IMR-90 (cell line): ENCODE measurements around the gene ROM1. TPM values are rescaled to one million over a fixed set of nuclear protein-coding genes. Genes with fewer than 3 reads are reported as not detected.

Source experiments
- ATAC-seq: fragments of 200-7000 bp; cut with Tn5 transposase; 2 replicates; pipeline ENCODE4 v1.9.1; 2020; ENCODE audit warnings: low read depth, mild to moderate bottlenecking, moderate library complexity
- BruUV-seq: library from RNA; stranded (reverse); fragments of 400-500 nt; replicated peaks from 2 replicates; lab custom pipeline; 2021; lab: Mats Ljungman, UMichigan
- CTCF ChIA-PET: fragments of 300-600 bp; formaldehyde crosslinking; extraction: SDS; loops from one replicate; lab custom pipeline; 2021; ENCODE audit warnings: antibody characterized with exemption; lab: Yijun Ruan, JAX
- POLR2A ChIA-PET: fragments of 300-600 bp; sonication (Branson Sonifier 250); formaldehyde crosslinking; loops from one replicate; lab custom pipeline; 2022; ENCODE audit warnings: antibody characterized with exemption; ENCODE audit not compliant: unreplicated experiment; lab: Charles Lee
- DNase-seq: peaks from one replicate; pipeline ENCODE4 v3.0.0; 2013
- H2AFZ ChIP-seq: replicated peaks from 2 replicates; pipeline ENCODE3; 2013; ENCODE audit warnings: low read length, mild to moderate bottlenecking; ENCODE audit not compliant: poor library complexity
- H2AK5ac ChIP-seq: 2 replicates; pipeline ENCODE4 v1.6.1; 2013; ENCODE audit warnings: low read depth, low read length, inconsistent platforms
- H2AK9ac ChIP-seq: replicated peaks from 2 replicates; pipeline ENCODE3; 2013; ENCODE audit warnings: mild to moderate bottlenecking, low read depth, low read length, moderate library complexity; ENCODE audit not compliant: poor library complexity
- H2BK120ac ChIP-seq: 2 replicates; pipeline ENCODE4 v1.6.1; 2013; ENCODE audit warnings: low read depth, low read length, inconsistent platforms
- H2BK15ac ChIP-seq: 3 replicates; pipeline ENCODE4 v1.6.1; 2013; ENCODE audit warnings: low read depth, low read length, inconsistent platforms
- H2BK20ac ChIP-seq: 2 replicates; pipeline ENCODE4 v1.6.1; 2013; ENCODE audit warnings: low read depth, mild to moderate bottlenecking, inconsistent platforms, low read length, moderate library complexity
- H2BK5ac ChIP-seq: 2 replicates; pipeline ENCODE4 v1.6.1; 2013; ENCODE audit warnings: mild to moderate bottlenecking, low read depth, low read length, inconsistent platforms; ENCODE audit not compliant: poor library complexity, severe bottlenecking
- H3K14ac ChIP-seq: replicated peaks from 2 replicates; pipeline ENCODE4 v1.6.1; 2013; ENCODE audit warnings: low read depth, low read length, inconsistent platforms
- H3K18ac ChIP-seq: 2 replicates; pipeline ENCODE4 v1.6.1; 2013; ENCODE audit warnings: low read depth, low read length, control low read depth
- H3K23ac ChIP-seq: 2 replicates; pipeline ENCODE4 v1.6.1; 2013; ENCODE audit warnings: low read depth, low read length, inconsistent platforms
- H3K27ac ChIP-seq: 2 replicates; pipeline ENCODE4 v1.5.1; 2013; ENCODE audit warnings: mild to moderate bottlenecking, control low read depth, low read length; ENCODE audit not compliant: insufficient read depth
- H3K27me3 ChIP-seq: 2 replicates; pipeline ENCODE4 v1.6.1; 2013; ENCODE audit warnings: low read length; ENCODE audit not compliant: control insufficient read depth, insufficient read depth
- H3K36me3 ChIP-seq: 2 replicates; pipeline ENCODE4 v1.6.1; 2013; ENCODE audit warnings: low read length, mixed read lengths; ENCODE audit not compliant: control insufficient read depth, insufficient read depth
- H3K4ac ChIP-seq: 2 replicates; pipeline ENCODE4 v1.6.1; 2013; ENCODE audit warnings: low read depth, low read length, inconsistent platforms
- H3K4me1 ChIP-seq: 2 replicates; pipeline ENCODE4 v1.6.1; 2013; ENCODE audit warnings: low read length, mixed read lengths; ENCODE audit not compliant: control insufficient read depth, insufficient read depth
- H3K4me2 ChIP-seq: 2 replicates; pipeline ENCODE4 v1.6.1; 2013; ENCODE audit warnings: low read depth, mild to moderate bottlenecking, control low read depth, low read length, moderate library complexity
- H3K4me3 ChIP-seq: 2 replicates; pipeline ENCODE4 v1.5.1; 2013; ENCODE audit warnings: low read depth, mild to moderate bottlenecking, control low read depth, low read length, moderate library complexity; ENCODE audit not compliant: insufficient read depth
- H3K56ac ChIP-seq: 2 replicates; pipeline ENCODE4 v1.6.1; 2013; ENCODE audit warnings: low read length, inconsistent platforms; ENCODE audit not compliant: insufficient read depth; ENCODE audit errors: extremely low read depth
- H3K79me1 ChIP-seq, 2 experiments: 2 replicates each; pipeline ENCODE4 v1.6.1; 2013; ENCODE audit warnings: low read length in 2 of 2, inconsistent platforms in 1 of 2, low read depth in 1 of 2
- H3K9ac ChIP-seq: 2 replicates; pipeline ENCODE4 v1.6.1; 2013; ENCODE audit warnings: low read depth, low read length, control low read depth
- H3K9me1 ChIP-seq: 2 replicates; pipeline ENCODE4 v1.6.1; 2013; ENCODE audit warnings: low read length, inconsistent platforms; ENCODE audit not compliant: insufficient read depth
- H3K9me3 ChIP-seq: 2 replicates; pipeline ENCODE4 v1.6.1; 2013; ENCODE audit warnings: low read length; ENCODE audit not compliant: control insufficient read depth, insufficient read depth
- H4K20me1 ChIP-seq: 2 replicates; pipeline ENCODE4 v1.6.1; 2013; ENCODE audit warnings: low read length, inconsistent platforms; ENCODE audit not compliant: insufficient read depth
- H4K5ac ChIP-seq: 2 replicates; pipeline ENCODE4 v1.6.1; 2013; ENCODE audit warnings: mild to moderate bottlenecking, low read depth, low read length, control low read depth
- H4K8ac ChIP-seq, 2 experiments: 2 replicates each; pipeline ENCODE4 v1.6.1; 2013; ENCODE audit warnings: low read depth in 2 of 2, low read length in 2 of 2, control low read depth in 1 of 2, inconsistent platforms in 1 of 2
- H4K91ac ChIP-seq: 2 replicates; pipeline ENCODE4 v1.6.1; 2013; ENCODE audit warnings: low read depth, low read length, inconsistent platforms; ENCODE audit not compliant: insufficient read depth
- BHLHE40 ChIP-seq: fragments of 150-350 bp; IDR thresholded peaks from 2 replicates; pipeline ENCODE4 v1.6.1; 2016; ENCODE audit warnings: mild to moderate bottlenecking, low read depth, low read length
- CEBPB ChIP-seq: IDR thresholded peaks from 2 replicates; pipeline ENCODE4 v1.6.1; 2012; ENCODE audit warnings: low read depth, low read length, improper control_type of control experiment
- CHD1 ChIP-seq: IDR thresholded peaks from 2 replicates; pipeline ENCODE4 v1.6.1; 2012; ENCODE audit warnings: low read depth, low read length, improper control_type of control experiment
- FOS ChIP-seq: fragments of 150-350 bp; IDR thresholded peaks from 2 replicates; pipeline ENCODE4 v1.6.1; 2016; ENCODE audit warnings: low read depth, low read length
- MAFK ChIP-seq: IDR thresholded peaks from 2 replicates; pipeline ENCODE4 v1.6.1; 2012; ENCODE audit warnings: low read depth, low read length, improper control_type of control experiment
- MAZ ChIP-seq: IDR thresholded peaks from 2 replicates; pipeline ENCODE4 v1.6.1; 2012; ENCODE audit warnings: low read depth, mild to moderate bottlenecking, low read length, improper control_type of control experiment, moderate library complexity, borderline replicate concordance
- MXI1 ChIP-seq: IDR thresholded peaks from 2 replicates; pipeline ENCODE4 v1.6.1; 2012; ENCODE audit warnings: low read depth, mild to moderate bottlenecking, low read length, moderate library complexity, borderline replicate concordance
- NFE2L2 ChIP-seq: fragments of 150-350 bp; IDR thresholded peaks from 2 replicates; pipeline ENCODE4 v1.6.1; 2016; ENCODE audit warnings: low read depth, mild to moderate bottlenecking, low read length
- RAD21 ChIP-seq: IDR thresholded peaks from 2 replicates; pipeline ENCODE4 v1.6.1; 2012; ENCODE audit warnings: low read length, improper control_type of control experiment
- RCOR1 ChIP-seq: IDR thresholded peaks from 2 replicates; pipeline ENCODE4 v1.6.1; 2012; ENCODE audit warnings: mild to moderate bottlenecking, low read length, improper control_type of control experiment; ENCODE audit not compliant: insufficient replicate concordance
- RFX5 ChIP-seq: IDR thresholded peaks from 2 replicates; pipeline ENCODE4 v1.8.0; 2012; ENCODE audit warnings: low read depth, mild to moderate bottlenecking, low read length, moderate library complexity
- WGBS, 2 experiments: methylation state at CpG; one replicate each; pipeline versions ENCODE4 v1.1.5 to v1.1.7; 2013; ENCODE audit warnings: missing lambda C conversion rate in 2 of 2; ENCODE audit not compliant: insufficient read length in 1 of 2; ENCODE audit errors: extremely low coverage in 2 of 2; 5-methylcytosine and 5-hydroxymethylcytosine counted together
- dilution Hi-C: fragments of 300-500 bp; cut with HindIII; formaldehyde crosslinking; loops from one replicate; pipeline ENCODE4 v1.14.3; 2018; ENCODE audit warnings: low sequenced_read_pairs; ENCODE audit not compliant: unreplicated experiment
- in situ Hi-C: fragments of 300-500 bp; cut with MboI; formaldehyde crosslinking; loops from 3 replicates; pipeline ENCODE4 v1.14.3; 2019; ENCODE audit warnings: low sequenced_read_pairs, inconsistent platforms, mixed read lengths
- intact Hi-C: fragments of 100-400 bp; cut with micrococcal nuclease; formaldehyde crosslinking; loops from 2 replicates; pipeline ENCODE4 v1.10.0; 2022
- polyA plus RNA-seq, 3 experiments: library from polyadenylated mRNA; depleted of rRNA; stranded (reverse); fragments of >200 nt; gene quantifications; 2 replicates each; pipeline ENCODE4 v1.2.3, GENCODE V29; 2012; ENCODE audit warnings: low replicate concordance in 1 of 3
- total RNA-seq: library from RNA; depleted of rRNA; stranded (reverse); fragments of >200 nt; gene quantifications from 2 replicates; pipeline ENCODE4 v1.2.3, GENCODE V29; 2012
- TF ChIP-seq, protein P1 (sequence below): conservative IDR thresholded peaks from 2 replicates; pipeline ENCODE4 v1.5.1; 2012; ENCODE audit warnings: mild to moderate bottlenecking, low read depth, low read length, improper control_type of control experiment
- TF ChIP-seq, protein P2 (sequence below): fragments of 150-350 bp; IDR thresholded peaks from 2 replicates; pipeline ENCODE4 v1.6.1; 2016; ENCODE audit warnings: low read depth, mild to moderate bottlenecking, low read length, moderate library complexity, borderline replicate concordance

ROM1 gene
- total and polyA plus RNA-seq, 2 of the 4 experiments (the other 2 are of a cell fraction) = 2.2 to 2.5 TPM

DNA sequence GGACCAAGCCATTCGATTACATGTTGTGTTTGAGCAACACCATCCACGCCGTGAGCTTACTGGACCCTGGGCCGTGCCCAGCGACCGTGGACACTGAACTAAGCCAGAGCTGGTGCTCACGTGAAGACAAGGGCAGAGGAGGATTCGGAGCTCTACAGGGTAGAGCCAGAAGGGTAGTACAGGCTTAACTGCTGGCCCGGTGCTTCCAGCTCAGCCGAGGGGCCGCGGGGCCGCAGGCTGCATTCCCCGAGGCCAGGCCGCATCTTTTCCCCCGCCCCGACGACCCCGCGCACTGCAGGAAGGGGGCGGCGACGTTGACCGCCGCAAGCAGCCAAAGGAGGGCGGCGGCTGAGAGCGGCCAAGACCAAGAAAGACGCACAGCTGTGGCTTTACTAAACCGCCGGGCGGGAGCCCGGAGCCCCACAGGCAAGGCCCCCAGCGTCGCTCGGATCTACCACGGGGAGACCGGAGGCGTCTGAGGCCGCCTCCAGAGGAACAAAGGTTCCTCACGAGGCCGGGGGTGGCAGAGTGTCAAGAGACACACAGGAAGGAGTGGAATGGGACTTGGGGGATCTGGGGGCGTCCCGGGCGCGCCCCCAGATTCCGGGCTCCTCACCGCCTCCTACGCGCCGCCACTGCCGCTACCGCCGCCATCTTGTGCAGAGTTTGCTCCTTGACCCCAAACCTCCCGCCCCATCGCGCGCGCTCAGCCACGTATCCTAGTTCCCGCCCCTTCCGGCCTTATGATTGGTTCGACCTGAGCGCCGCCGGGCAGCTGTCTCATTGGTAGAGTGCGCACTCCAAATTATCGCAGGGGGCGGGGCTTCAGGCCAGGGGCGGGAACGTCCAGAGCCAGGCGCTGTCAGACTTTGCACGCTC, 33.1 kb downstream of the ROM1 start, which contains the start of gene GANAB:
Gene GANAB (minus strand): TSS at position 668 of the 879 bp plus-strand sequence. CDS start 14 bp downstream, at position 654.
- ATAC-seq = peak; percentile 99
- Histone ChIP-seq H3K4me3 (peak within 1 kb of the TSS; percentile 72), H3K14ac (peak within 1 kb of the TSS; percentile 97), H3K27me3 (no peaks in the 10 kb centered on the region), H3K9me1 (peaks cover 7% of the 10 kb centered on the region; the same call in 1 of the 2 replicates), H2AFZ (peak within 1 kb of the TSS; percentile 69), H3K9ac (peak within 1 kb of the TSS; percentile 99), H2BK120ac (peak within 1 kb of the TSS; percentile 68), H3K36me3 (peaks cover 36% of the 10 kb centered on the region), H3K4ac (peak within 1 kb of the TSS; percentile 93), H2AK9ac (peak within 1 kb of the TSS; percentile 98), H2BK20ac (no peak within 1 kb of the TSS), H3K23ac (peak within 1 kb of the TSS; percentile 95), H3K4me2 (peak within 1 kb of the TSS; percentile 95), H2BK15ac (no peak within 1 kb of the TSS), H3K56ac (peak within 1 kb of the TSS; percentile 91), H3K18ac (no peak within 1 kb of the TSS; the same call in 1 of the 2 replicates), H4K5ac (peak within 1 kb of the TSS; percentile 28), H2AK5ac (peak within 1 kb of the TSS; percentile 96), H4K20me1 (peaks cover 17% of the 10 kb centered on the region), H2BK5ac (peak within 1 kb of the TSS; percentile 62), H3K79me1 (peaks cover 0 to 50% of the 10 kb centered on the region in 2 experiments; a peak in 3 of 4 replicates), H3K27ac (peak within 1 kb of the TSS; percentile 86), H3K4me1 (peaks cover 6% of the 10 kb centered on the region; the same call in 1 of the 2 replicates), H4K91ac (peak within 1 kb of the TSS; percentile 88), H4K8ac (peak within 1 kb of the TSS; percentile 76), H3K9me3 (no peaks in the 10 kb centered on the region)
- BruUV-seq = TSS peak; percentile 24
- intact Hi-C loops (no loop called here), in situ Hi-C loops (no loop called here), dilution Hi-C loops (no loop called here)
- ChIA-PET CTCF (no interaction called here), POLR2A (interaction anchor here (0.8 kb wide), 1 partner anchor 72 kb away, joined by 3 read pairs; the partner anchor contains the start of gene EEF1G)
- 2% methylated on average over 17 of the region's 73 CpGs; no CpG with 5 or more reads in 1 of the 2 experiments for WGBS, 2 experiments
- peak; percentile 96 for DNase-seq
- TF ChIP-seq MAZ (peak; percentile 81; the same call in 1 of the 2 replicates), RCOR1 (no peak), RAD21 (no peak), RFX5 (0 out of 2 replicates have a peak, but pooled peaks have one; percentile 9), MAFK (no peak), MXI1 (peak; percentile 76), CEBPB (no peak), CHD1 (no peak), BHLHE40 (no peak; the same call in 1 of the 2 replicates), NFE2L2 (no peak), FOS (no peak)
- TF ChIP-seq, protein P1, sequence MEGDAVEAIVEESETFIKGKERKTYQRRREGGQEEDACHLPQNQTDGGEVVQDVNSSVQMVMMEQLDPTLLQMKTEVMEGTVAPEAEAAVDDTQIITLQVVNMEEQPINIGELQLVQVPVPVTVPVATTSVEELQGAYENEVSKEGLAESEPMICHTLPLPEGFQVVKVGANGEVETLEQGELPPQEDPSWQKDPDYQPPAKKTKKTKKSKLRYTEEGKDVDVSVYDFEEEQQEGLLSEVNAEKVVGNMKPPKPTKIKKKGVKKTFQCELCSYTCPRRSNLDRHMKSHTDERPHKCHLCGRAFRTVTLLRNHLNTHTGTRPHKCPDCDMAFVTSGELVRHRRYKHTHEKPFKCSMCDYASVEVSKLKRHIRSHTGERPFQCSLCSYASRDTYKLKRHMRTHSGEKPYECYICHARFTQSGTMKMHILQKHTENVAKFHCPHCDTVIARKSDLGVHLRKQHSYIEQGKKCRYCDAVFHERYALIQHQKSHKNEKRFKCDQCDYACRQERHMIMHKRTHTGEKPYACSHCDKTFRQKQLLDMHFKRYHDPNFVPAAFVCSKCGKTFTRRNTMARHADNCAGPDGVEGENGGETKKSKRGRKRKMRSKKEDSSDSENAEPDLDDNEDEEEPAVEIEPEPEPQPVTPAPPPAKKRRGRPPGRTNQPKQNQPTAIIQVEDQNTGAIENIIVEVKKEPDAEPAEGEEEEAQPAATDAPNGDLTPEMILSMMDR = no peak
- TF ChIP-seq, protein P2, sequence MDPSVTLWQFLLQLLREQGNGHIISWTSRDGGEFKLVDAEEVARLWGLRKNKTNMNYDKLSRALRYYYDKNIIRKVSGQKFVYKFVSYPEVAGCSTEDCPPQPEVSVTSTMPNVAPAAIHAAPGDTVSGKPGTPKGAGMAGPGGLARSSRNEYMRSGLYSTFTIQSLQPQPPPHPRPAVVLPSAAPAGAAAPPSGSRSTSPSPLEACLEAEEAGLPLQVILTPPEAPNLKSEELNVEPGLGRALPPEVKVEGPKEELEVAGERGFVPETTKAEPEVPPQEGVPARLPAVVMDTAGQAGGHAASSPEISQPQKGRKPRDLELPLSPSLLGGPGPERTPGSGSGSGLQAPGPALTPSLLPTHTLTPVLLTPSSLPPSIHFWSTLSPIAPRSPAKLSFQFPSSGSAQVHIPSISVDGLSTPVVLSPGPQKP = no peak
